Measurements from ENCODE around the gene PODXL2. TPM values are rescaled to one million over a fixed set of nuclear protein-coding genes. Genes with fewer than 3 reads are reported as not detected.

PODXL2 gene, protein sequence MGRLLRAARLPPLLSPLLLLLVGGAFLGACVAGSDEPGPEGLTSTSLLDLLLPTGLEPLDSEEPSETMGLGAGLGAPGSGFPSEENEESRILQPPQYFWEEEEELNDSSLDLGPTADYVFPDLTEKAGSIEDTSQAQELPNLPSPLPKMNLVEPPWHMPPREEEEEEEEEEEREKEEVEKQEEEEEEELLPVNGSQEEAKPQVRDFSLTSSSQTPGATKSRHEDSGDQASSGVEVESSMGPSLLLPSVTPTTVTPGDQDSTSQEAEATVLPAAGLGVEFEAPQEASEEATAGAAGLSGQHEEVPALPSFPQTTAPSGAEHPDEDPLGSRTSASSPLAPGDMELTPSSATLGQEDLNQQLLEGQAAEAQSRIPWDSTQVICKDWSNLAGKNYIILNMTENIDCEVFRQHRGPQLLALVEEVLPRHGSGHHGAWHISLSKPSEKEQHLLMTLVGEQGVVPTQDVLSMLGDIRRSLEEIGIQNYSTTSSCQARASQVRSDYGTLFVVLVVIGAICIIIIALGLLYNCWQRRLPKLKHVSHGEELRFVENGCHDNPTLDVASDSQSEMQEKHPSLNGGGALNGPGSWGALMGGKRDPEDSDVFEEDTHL
- 3.8 and 5.9 TPM in 2 replicates for total RNA-seq

DNA sequence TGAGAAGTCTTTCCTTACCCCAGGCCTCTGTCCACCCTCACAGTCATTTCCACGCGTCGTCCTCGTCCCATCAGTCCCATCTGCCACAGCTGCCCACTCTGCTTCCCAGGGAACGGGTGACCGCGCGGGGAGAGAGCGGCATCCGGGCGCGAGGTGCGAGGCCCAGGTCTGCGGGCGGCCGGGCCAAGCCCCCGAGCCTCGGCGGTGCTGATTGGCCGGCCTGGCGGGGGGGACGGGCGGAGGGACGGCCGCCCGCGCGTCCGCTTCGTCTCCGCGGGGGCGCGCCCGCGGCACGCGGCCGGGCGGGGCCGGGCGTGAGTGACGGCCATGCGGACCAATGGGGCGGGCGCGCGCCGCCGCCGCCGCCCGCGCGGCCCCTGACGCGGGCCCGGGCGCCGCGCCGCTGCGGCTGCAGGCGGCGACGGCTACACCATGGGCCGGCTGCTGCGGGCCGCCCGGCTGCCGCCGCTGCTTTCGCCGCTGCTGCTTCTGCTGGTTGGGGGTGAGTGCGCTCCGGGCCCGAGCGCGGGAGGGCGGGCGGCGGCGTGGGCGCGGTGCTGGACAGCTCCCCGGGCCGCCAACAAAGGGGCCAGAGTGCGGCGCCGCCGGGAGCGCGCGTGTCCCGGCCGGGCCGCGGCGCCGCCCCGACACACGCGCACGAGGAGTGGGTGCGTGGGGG lies at the start of gene PODXL2:
TSS of gene PODXL2 (plus strand) at position 398 of the 679 bp plus-strand sequence. CDS start at position 433, 35 bp downstream.

DNA sequence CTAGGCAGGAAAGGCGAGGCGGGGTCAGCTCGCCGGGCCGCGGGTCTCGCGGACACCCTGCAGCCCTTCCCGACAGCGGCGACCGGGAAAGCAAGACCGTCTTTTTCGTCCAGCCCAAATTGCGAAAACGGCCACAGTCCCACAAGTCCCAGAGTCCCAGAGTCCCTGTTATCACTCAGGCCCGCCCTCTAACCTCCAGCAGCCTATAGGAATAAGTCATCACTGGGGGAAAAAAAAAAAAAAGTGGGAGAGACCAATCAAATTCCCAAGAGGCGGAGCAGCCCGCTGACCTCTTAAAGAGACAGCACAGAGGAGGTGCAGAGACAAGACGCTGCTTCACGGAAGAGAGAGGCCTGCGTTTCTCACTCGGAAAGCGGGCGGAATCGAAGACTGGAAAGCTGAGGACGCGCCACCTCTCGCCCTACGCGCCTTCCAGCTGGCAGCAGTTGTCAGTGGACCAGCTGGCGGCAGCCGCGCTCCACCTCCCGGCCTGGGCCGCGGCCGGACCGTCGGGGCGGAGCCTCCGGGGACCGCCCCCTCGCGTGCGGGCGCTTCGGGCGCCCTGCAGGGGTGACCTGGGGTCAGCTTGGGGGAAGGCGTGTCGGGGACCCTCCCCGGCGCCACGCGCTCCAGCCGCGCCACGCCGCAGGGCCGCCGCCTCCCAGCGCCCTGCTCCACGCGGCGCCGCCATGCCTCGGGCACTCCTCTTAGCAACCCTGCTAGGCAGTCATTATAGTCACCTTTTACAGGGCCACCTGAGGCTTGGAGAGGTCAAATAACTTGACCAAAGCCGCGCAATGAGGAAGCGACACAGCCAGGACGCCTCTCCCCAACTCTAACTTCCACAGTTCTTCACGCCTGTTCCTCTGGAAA lies 38.2 kb upstream of the PODXL2 start, which contains the start of gene TPRA1:
TSS of gene TPRA1 (minus strand) at position 141 of the 873 bp plus-strand sequence. CDS start 10,587 bp downstream, outside the sequence.

DNA sequence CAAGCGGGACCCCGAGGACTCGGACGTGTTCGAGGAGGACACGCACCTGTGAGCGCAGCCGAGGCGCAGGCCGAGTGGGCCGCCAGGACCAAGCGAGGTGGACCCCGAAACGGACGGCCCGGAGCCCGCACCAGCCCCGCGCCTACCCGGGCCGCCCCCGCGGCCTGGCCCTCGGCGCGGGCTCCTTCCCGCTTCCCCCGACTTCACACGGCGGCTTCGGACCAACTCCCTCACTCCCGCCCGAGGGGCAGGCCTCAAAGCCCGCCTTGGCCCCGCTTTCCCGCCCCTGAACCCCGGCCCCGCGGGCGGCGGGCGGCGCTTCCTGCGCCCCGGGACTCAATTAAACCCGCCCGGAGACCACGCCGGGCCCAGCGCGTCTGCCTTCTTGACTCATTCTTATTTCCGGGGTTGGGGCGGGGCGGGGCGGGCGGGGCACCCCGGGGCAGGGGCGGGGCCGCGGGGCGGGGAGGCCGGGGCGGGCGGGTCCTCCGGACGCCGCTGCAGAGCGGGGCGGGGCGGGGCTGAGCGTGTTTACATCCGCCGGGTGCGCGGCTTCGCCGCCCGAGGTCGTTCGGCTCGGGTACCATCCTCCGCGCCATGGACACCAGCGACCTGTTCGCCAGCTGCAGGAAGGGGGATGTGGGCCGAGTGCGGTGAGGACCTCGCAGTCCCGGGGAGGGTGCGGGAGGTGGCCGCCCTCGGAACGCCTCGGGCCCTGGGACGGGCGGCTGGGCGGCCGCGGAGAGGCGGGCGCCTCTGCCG lies 43.6 kb downstream of the PODXL2 start, which contains the start of gene ABTB1:
TSS of gene ABTB1 (plus strand) at position 524 of the 762 bp plus-strand sequence. CDS start at position 598, 74 bp downstream.

Other genes starting within 250 kb of the PODXL2 start
- 28.2 and 38.4 TPM in 2 replicates for gene TPRA1, start 38.5 kb upstream of the PODXL2 start, total RNA-seq
- 34.4 and 71.7 TPM in 2 replicates for gene MCM2, start 30.8 kb upstream of the PODXL2 start, total RNA-seq
- gene ABTB1, start 43.8 kb downstream of the PODXL2 start, total RNA-seq = 5.4 and 10.4 TPM in 2 replicates
- gene MGLL, start 193.3 kb downstream of the PODXL2 start, total RNA-seq = 40.6 and 51.6 TPM in 2 replicates

Data from endothelial cell of coronary artery (primary cell).